Measurements from ENCODE around the gene DHRS3.

DNA sequence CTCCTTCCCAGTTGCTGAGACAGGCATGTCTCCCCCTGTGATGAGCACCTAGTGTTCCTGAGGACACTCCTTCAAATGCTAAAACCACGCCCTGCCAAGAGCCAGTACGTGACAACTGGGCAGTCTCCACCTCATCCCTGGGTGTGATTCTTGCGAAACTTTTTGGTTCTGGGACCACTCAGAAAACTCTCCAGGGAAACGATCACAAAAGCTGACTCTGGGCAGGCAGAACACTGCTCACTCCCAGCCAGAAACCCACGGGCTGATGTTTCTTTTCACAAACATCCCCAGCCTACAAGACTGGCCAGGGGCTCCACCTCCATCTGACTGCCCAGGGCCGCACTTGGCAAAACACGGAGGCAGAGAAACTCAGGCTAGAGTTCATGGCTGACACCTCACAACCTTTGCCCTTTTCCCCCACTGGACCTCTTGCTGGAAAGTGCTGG, 24.4 kb downstream of the DHRS3 start:
- TF ChIP-seq, protein P1, sequence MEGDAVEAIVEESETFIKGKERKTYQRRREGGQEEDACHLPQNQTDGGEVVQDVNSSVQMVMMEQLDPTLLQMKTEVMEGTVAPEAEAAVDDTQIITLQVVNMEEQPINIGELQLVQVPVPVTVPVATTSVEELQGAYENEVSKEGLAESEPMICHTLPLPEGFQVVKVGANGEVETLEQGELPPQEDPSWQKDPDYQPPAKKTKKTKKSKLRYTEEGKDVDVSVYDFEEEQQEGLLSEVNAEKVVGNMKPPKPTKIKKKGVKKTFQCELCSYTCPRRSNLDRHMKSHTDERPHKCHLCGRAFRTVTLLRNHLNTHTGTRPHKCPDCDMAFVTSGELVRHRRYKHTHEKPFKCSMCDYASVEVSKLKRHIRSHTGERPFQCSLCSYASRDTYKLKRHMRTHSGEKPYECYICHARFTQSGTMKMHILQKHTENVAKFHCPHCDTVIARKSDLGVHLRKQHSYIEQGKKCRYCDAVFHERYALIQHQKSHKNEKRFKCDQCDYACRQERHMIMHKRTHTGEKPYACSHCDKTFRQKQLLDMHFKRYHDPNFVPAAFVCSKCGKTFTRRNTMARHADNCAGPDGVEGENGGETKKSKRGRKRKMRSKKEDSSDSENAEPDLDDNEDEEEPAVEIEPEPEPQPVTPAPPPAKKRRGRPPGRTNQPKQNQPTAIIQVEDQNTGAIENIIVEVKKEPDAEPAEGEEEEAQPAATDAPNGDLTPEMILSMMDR (IDR thresholded peaks at IDR 0.05) = no peak
- no peak for TF ChIP-seq POLR2A (IDR thresholded peaks at IDR 0.05)
